CD8-positive, alpha-beta memory T cell (primary cell): ENCODE measurements around the gene STK25. TPM values are rescaled to one million over a fixed set of nuclear protein-coding genes. Genes with fewer than 3 reads are reported as not detected.
"Not testable (repeated sequence)": the region's sequence is repeated elsewhere in the genome, so short reads cannot be mapped to it uniquely, and the experiment has no call there.

Source experiments
- CTCF ChIA-PET: fragments of 350-600 bp; sonication (Branson Sonifier 250); formaldehyde crosslinking; loops from one replicate; lab custom pipeline; 2021; ENCODE audit warnings: antibody characterized with exemption; lab: Charles Lee
- POLR2A ChIA-PET: fragments of 350-600 bp; sonication (Branson Sonifier 250); formaldehyde crosslinking; loops from one replicate; lab custom pipeline; 2021; ENCODE audit warnings: antibody characterized with exemption; lab: Charles Lee
- DNase-seq, 5 donors: peaks; one replicate each; pipeline versions ENCODE4 v3.0.0 to v3.0.0-alpha.2; 2020 to 2022; ENCODE audit warnings: mixed read lengths in 1 of 5
- H3K27ac ChIP-seq: one replicate; pipeline ENCODE4 v1.7.0; 2013; ENCODE audit warnings: low read depth, mild to moderate bottlenecking, low read length, moderate library complexity
- H3K27me3 ChIP-seq: 2 replicates; pipeline ENCODE4 v1.7.0; 2013; ENCODE audit warnings: low read length, mild to moderate bottlenecking; ENCODE audit not compliant: insufficient read depth, poor library complexity, severe bottlenecking
- H3K36me3 ChIP-seq: 2 replicates; pipeline ENCODE4 v1.7.0; 2013; ENCODE audit warnings: mild to moderate bottlenecking, low read length, moderate library complexity; ENCODE audit not compliant: insufficient read depth
- H3K4me1 ChIP-seq: 2 replicates; pipeline ENCODE4 v1.7.0; 2013; ENCODE audit warnings: mild to moderate bottlenecking, low read length, moderate library complexity; ENCODE audit not compliant: insufficient read depth
- H3K4me3 ChIP-seq: 2 replicates; pipeline ENCODE4 v1.7.0; 2013; ENCODE audit warnings: mild to moderate bottlenecking, low read length
- H3K9me3 ChIP-seq: 2 replicates; pipeline ENCODE4 v1.7.0; 2013; ENCODE audit warnings: mild to moderate bottlenecking, low read length
- H3K27ac Mint-ChIP-seq, 8 donors: one replicate each; pipeline ENCODE4 v1.8.0; 2020 to 2021; ENCODE audit warnings: mixed read lengths in 8 of 8, mild to moderate bottlenecking in 6 of 8, inconsistent platforms in 3 of 8, moderate library complexity in 3 of 8
- H3K27me3 Mint-ChIP-seq, 2 donors: one replicate each; pipeline ENCODE4 v1.8.0; 2020 to 2021; ENCODE audit warnings: mixed read lengths in 2 of 2, mild to moderate bottlenecking in 1 of 2, moderate library complexity in 1 of 2
- H3K36me3 Mint-ChIP-seq, 3 donors: one replicate each; pipeline ENCODE4 v1.8.0; 2020 to 2021; ENCODE audit warnings: mixed read lengths in 3 of 3, inconsistent platforms in 1 of 3, mild to moderate bottlenecking in 1 of 3
- H3K4me1 Mint-ChIP-seq, 3 donors: one replicate each; pipeline ENCODE4 v1.8.0; 2020 to 2021; ENCODE audit warnings: mixed read lengths in 3 of 3, inconsistent platforms in 1 of 3, mild to moderate bottlenecking in 1 of 3
- H3K4me3 Mint-ChIP-seq, 7 donors: one replicate each; pipeline ENCODE4 v1.8.0; 2020 to 2021; ENCODE audit warnings: mixed read lengths in 7 of 7, mild to moderate bottlenecking in 6 of 7, moderate library complexity in 4 of 7, inconsistent platforms in 2 of 7
- H3K9me3 Mint-ChIP-seq, 5 donors: one replicate each; pipeline ENCODE4 v1.8.0; 2020 to 2022; ENCODE audit warnings: mixed read lengths in 5 of 5, mild to moderate bottlenecking in 3 of 5, moderate library complexity in 2 of 5, inconsistent platforms in 1 of 5
- polyA plus RNA-seq: library from polyadenylated mRNA; unstranded; fragments of 300-500 nt; fragmentation: Illumina TruSeq; gene quantifications from one replicate; pipeline ENCODE4 v1.2.3, GENCODE V29; 2021
- total RNA-seq, 2 experiments: library from RNA; stranded (reverse); gene quantifications; one replicate each; pipeline ENCODE4 v1.2.3, GENCODE V29; 2021

The STK25 gene
- total and polyA plus RNA-seq, 3 experiments from 2014 or later, result 86.3 to 96.2 (median 95.0) TPM

DNA sequence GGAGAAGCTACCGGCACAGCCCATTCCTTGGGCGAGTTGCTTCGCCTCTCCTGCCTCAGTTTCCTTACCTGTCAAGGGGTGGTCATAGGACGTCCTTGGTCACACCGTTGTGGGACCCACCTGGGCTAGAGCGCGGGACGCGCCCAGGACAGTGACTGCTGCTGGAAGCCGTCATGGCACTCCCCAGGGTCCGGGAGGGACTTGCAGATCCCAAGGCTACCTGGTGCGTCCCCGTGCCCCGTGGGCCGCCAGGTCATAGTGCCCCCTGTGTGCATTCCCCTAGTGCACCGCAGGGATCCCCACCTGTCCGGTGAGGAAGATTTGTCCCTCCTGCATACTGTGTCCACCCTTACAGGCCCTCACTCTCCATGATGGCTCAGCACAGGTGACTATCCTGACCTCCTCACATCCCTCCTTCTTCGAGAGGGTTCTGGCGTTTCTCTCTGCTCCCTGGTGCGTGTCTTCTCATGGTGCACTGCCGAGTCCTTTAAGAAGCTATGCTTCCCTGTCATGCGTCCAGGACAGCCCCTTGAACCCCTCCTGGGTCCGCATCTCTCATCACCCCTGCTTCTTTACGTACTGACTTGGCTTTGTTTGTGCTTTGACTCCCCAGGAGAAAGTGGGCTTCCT, 886 bp upstream of the STK25 start:
- no peak for DNase-seq
- H3K27me3 ChIP-seq, result no peaks in the 10 kb centered on the region
- H3K4me1 ChIP-seq, result peaks cover 16% of the 10 kb centered on the region
- H3K4me3 ChIP-seq, result peak overlapping the region; percentile 80
- peaks cover 0 to 5% (median 0%) of the 10 kb centered on the region in 3 donors for H3K36me3 Mint-ChIP-seq
- peak overlapping the region; percentile 73 for H3K27ac ChIP-seq
- peaks cover 1 to 7% of the 10 kb centered on the region in 2 donors for H3K27me3 Mint-ChIP-seq
- peak overlapping the region; percentile 79 to 92 (median 83) for H3K4me3 Mint-ChIP-seq
- no peaks in the 10 kb centered on the region for H3K36me3 ChIP-seq
- peaks cover 19 to 41% (median 23%) of the 10 kb centered on the region in 3 donors for H3K4me1 Mint-ChIP-seq
- no peaks in the 10 kb centered on the region for H3K9me3 Mint-ChIP-seq
- peak overlapping the region; percentile 10 to 89 (median 77) for H3K27ac Mint-ChIP-seq
- H3K9me3 ChIP-seq, result no peaks in the 10 kb centered on the region
- CTCF ChIA-PET, result no interaction called here
- POLR2A ChIA-PET, result no interaction called here

DNA sequence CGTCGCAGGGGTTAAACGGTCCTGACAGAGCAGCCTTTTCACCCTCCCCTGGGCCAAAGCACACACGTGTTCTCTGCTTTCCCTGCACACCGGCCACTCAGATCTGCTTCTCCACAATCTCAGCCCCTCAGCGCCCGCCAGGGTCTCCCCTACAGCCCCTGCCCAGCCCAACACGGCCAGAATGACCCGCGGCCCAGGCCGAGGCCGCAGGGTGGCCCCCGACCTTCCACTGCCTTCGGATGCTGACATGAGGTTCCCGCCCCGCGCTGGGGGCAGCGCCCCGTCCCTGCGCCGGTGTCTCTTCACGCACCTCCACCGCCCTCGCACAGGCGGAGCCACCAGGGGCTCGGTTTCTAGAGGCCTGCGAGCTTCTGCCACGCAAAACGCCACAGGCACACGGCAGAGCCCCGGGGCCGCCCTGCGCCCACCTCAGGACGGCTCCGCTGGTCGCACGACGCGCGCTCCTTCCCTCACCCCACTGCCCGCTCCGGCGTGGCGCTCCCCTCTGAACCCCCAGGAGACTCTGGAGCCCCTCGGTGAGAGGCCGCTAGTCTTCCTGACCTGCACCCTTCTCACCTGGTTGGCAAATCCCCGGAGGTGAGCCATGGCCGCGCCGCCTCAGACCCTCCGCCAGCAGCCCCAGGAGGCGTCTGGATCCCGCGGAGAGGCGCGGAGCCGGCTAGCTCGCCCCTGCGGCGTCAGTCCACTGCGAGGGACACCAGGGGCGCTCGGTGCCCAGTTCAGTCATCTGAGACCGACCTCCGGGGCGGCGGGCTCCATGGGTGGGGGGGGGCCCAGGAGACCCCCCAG, 749 bp downstream of the STK25 start:
- Mint-ChIP-seq H3K9me3 (no peaks in the 10 kb centered on the region), H3K4me1 (peaks cover 20 to 43% (median 23%) of the 10 kb centered on the region in 3 donors), H3K36me3 (peaks cover 0 to 6% (median 0%) of the 10 kb centered on the region in 3 donors), H3K4me3 (peak overlapping the region; percentile 78 to 92 (median 83)), H3K27ac (peak overlapping the region in 3 of 8 donors; percentile 29 to 70 (median 55)), H3K27me3 (peaks cover 1 to 7% of the 10 kb centered on the region in 2 donors)
- Histone ChIP-seq H3K4me3 (peak overlapping the region; percentile 53), H3K27me3 (no peaks in the 10 kb centered on the region), H3K27ac (peak overlapping the region; percentile 24), H3K36me3 (no peaks in the 10 kb centered on the region), H3K4me1 (peaks cover 16% of the 10 kb centered on the region), H3K9me3 (no peaks in the 10 kb centered on the region)
- CTCF ChIA-PET, result no interaction called here
- peak in 3 of 5 donors; percentile 11 to 30 (median 13) for DNase-seq
- POLR2A ChIA-PET, result no interaction called here

DNA sequence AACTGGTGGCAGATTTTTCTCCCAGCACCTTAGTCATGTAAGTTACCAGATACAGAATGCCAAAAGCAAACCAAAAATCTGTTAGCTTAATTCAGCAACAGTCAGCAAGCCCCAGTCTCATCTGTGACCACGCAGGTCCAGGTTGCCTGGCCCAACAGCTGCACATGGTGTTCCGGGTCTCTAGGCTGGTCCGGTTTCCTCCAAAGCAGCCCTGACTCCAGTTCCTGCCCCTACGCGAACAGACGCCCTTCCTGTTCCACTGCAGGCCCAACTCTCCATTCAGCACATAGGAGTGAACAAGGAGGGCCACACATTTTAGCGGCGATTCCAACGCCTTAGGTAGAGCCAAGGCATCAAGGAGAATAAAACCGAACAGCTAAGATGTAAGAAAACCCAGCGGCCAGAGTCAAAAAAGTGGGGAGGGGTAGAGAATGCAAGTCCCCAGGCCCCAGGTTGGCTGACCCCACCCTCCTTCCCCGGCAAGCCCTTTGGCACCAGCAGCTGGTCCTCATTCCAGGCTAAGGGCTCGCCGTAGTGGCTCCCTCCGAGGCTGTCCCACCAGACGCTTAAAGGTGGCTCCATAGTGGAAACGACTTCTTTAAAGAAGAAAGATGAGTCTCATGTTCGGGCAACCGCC, 1.5 kb downstream of the STK25 start:
- H3K27ac ChIP-seq, result no peak overlapping the region
- Mint-ChIP-seq H3K36me3 (peaks cover 0 to 9% (median 0%) of the 10 kb centered on the region in 3 donors), H3K27ac (peak overlapping the region in 4 of 8 donors; percentile 28 to 70 (median 46)), H3K27me3 (peaks cover 1 to 7% of the 10 kb centered on the region in 2 donors), H3K9me3 (no peaks in the 10 kb centered on the region), H3K4me3 (peak overlapping the region; percentile 78 to 92 (median 83)), H3K4me1 (peaks cover 22 to 43% (median 23%) of the 10 kb centered on the region in 3 donors)
- no peaks in the 10 kb centered on the region for H3K27me3 ChIP-seq
- ChIA-PET POLR2A (no interaction called here), CTCF (no interaction called here)
- H3K4me3 ChIP-seq, result no peak overlapping the region
- no peaks in the 10 kb centered on the region for H3K9me3 ChIP-seq
- DNase-seq, result no peak
- no peaks in the 10 kb centered on the region for H3K36me3 ChIP-seq
- H3K4me1 ChIP-seq, result peaks cover 16% of the 10 kb centered on the region

GRCh38 chr2:241506317-241506716, 2.1 kb downstream of the STK25 start:
- H3K4me3 ChIP-seq, H3K9me3 Mint-ChIP-seq, H3K9me3 ChIP-seq, H3K27ac Mint-ChIP-seq, H3K27me3 ChIP-seq, CTCF ChIA-PET, H3K27me3 Mint-ChIP-seq, H3K36me3 ChIP-seq, H3K27ac ChIP-seq, DNase-seq: not testable (repeated sequence)
- H3K36me3 Mint-ChIP-seq, result peaks cover 0 to 12% (median 0%) of the 10 kb centered on the region in 3 donors
- peaks cover 16% of the 10 kb centered on the region for H3K4me1 ChIP-seq
- peak overlapping the region in 3 of 7 donors; percentile 48 to 83 (median 78) for H3K4me3 Mint-ChIP-seq
- POLR2A ChIA-PET, result interaction anchor here (0.5 kb wide), 1 partner anchor 142 kb away, joined by 3 read pairs; no protein-coding TSS in a partner anchor
- peaks cover 22 to 43% (median 23%) of the 10 kb centered on the region in 3 donors for H3K4me1 Mint-ChIP-seq

GRCh38 chr2:241505781-241506201, 2.6 kb downstream of the STK25 start:
- Mint-ChIP-seq H3K27ac (no peak overlapping the region), H3K4me3 (peak overlapping the region in 1 of 7 donors; percentile 48), H3K27me3 (peaks cover 0 to under 1% of the 10 kb centered on the region in 2 donors), H3K36me3 (peaks cover 0 to 17% (median 0%) of the 10 kb centered on the region in 3 donors), H3K9me3 (no peaks in the 10 kb centered on the region), H3K4me1 (peaks cover 22 to 43% (median 23%) of the 10 kb centered on the region in 3 donors)
- H3K9me3 ChIP-seq, result no peaks in the 10 kb centered on the region
- H3K27me3 ChIP-seq, result no peaks in the 10 kb centered on the region
- no peak overlapping the region for H3K4me3 ChIP-seq
- H3K36me3 ChIP-seq, result no peaks in the 10 kb centered on the region
- H3K27ac ChIP-seq, result no peak overlapping the region
- peaks cover 16% of the 10 kb centered on the region for H3K4me1 ChIP-seq
- no peak for DNase-seq
- POLR2A ChIA-PET, result interaction anchor here (0.5 kb wide), 1 partner anchor 142 kb away, joined by 3 read pairs; no protein-coding TSS in a partner anchor
- CTCF ChIA-PET, result no interaction called here

GRCh38 chr2:241505086-241505780, 3.2 kb downstream of the STK25 start:
- peaks cover 21 to 43% (median 23%) of the 10 kb centered on the region in 3 donors for H3K4me1 Mint-ChIP-seq
- peak overlapping the region in 1 of 8 donors; percentile 66 for H3K27ac Mint-ChIP-seq
- peaks cover 0 to 21% (median 0%) of the 10 kb centered on the region in 3 donors for H3K36me3 Mint-ChIP-seq
- no peaks in the 10 kb centered on the region for H3K9me3 Mint-ChIP-seq
- ChIA-PET POLR2A (no interaction called here), CTCF (no interaction called here)
- no peaks in the 10 kb centered on the region for H3K27me3 Mint-ChIP-seq
- no peaks in the 10 kb centered on the region for H3K36me3 ChIP-seq
- DNase-seq, result no peak
- H3K27me3 ChIP-seq, result no peaks in the 10 kb centered on the region
- H3K4me1 ChIP-seq, result peaks cover 16% of the 10 kb centered on the region
- H3K4me3 ChIP-seq, result no peak overlapping the region
- H3K9me3 ChIP-seq, result no peaks in the 10 kb centered on the region
- H3K4me3 Mint-ChIP-seq, result peak overlapping the region in 2 of 7 donors; percentile 48 to 60
- no peak overlapping the region for H3K27ac ChIP-seq

GRCh38 chr2:241503776-241504392, 4.5 kb downstream of the STK25 start:
- Mint-ChIP-seq H3K4me1 (peaks cover 15 to 36% (median 16%) of the 10 kb centered on the region in 3 donors), H3K27ac (no peak overlapping the region), H3K4me3 (peak overlapping the region in 2 of 7 donors; percentile 24 to 74), H3K36me3 (peaks cover 0 to 34% (median 0%) of the 10 kb centered on the region in 3 donors), H3K9me3 (no peaks in the 10 kb centered on the region), H3K27me3 (no peaks in the 10 kb centered on the region)
- Histone ChIP-seq H3K4me3 (no peak overlapping the region), H3K36me3 (no peaks in the 10 kb centered on the region), H3K9me3 (no peaks in the 10 kb centered on the region), H3K27me3 (no peaks in the 10 kb centered on the region), H3K27ac (no peak overlapping the region), H3K4me1 (peaks cover 9% of the 10 kb centered on the region)
- CTCF ChIA-PET, result no interaction called here
- DNase-seq, result peak in 1 of 5 donors; percentile 40
- POLR2A ChIA-PET, result no interaction called here
